GM12878 (cell line): Measurements from ENCODE around the gene ECM2. TPM values are rescaled to one million over a fixed set of nuclear protein-coding genes. Genes with fewer than 3 reads are reported as not detected.

Experiments used
- ATAC-seq: fragments of 200-7000 bp; cut with Tn5 transposase; 3 replicates; pipeline ENCODE4 v1.9.1; 2020; ENCODE audit warnings: mild to moderate bottlenecking, moderate library complexity
- BruUV-seq: library from RNA; stranded (reverse); fragments of 400-500 nt; replicated peaks from 2 replicates; lab custom pipeline; 2021; lab: Mats Ljungman, UMichigan
- CTCF ChIA-PET: fragments of 300-600 bp; sonication (Branson Sonifier 250); formaldehyde crosslinking; extraction: SDS; loops from one replicate; lab custom pipeline; 2021; ENCODE audit warnings: inconsistent platforms; lab: Yijun Ruan, JAX
- POLR2A ChIA-PET: fragments of 350-600 bp; formaldehyde crosslinking; extraction: SDS; loops from one replicate; lab custom pipeline; 2021; ENCODE audit warnings: inconsistent platforms; lab: Charles Lee
- RAD21 ChIA-PET: fragments of 300-600 bp; sonication (Branson Sonifier 250); formaldehyde crosslinking; loops from one replicate; lab custom pipeline; 2023; ENCODE audit warnings: antibody characterized with exemption; ENCODE audit not compliant: unreplicated experiment; lab: Charles Lee
- SMC1A ChIA-PET: fragments of 300-600 bp; sonication (Branson Sonifier 250); formaldehyde crosslinking; loops from one replicate; lab custom pipeline; 2023; ENCODE audit not compliant: unreplicated experiment, uncharacterized antibody; lab: Charles Lee
- DNase-seq: peaks from one replicate; pipeline ENCODE4 v3.0.0-alpha.2; 2011; ENCODE audit warnings: low read depth, low spot score
- FAIRE-seq: peaks from 3 replicates; lab custom pipeline; 2011; peaks lifted over from hg19 to GRCh38; lab: Jason Lieb, UNC
- H2AFZ ChIP-seq: 2 replicates; pipeline ENCODE4 v1.6.0; 2011; ENCODE audit warnings: low read depth, low read length, control low read depth; ENCODE audit not compliant: control insufficient read depth
- H3K27ac ChIP-seq: 2 replicates; pipeline ENCODE4 v1.5.1; 2011; ENCODE audit warnings: control low read depth; ENCODE audit not compliant: control insufficient read depth, insufficient read depth
- H3K27me3 ChIP-seq, 2 experiments: replicated peaks in 1 of 2; 2 replicates each; pipeline versions ENCODE4 v1.6.0 to v1.6.1; 2011; ENCODE audit warnings: low read length in 1 of 2; ENCODE audit not compliant: control insufficient read depth in 2 of 2, insufficient read depth in 2 of 2
- H3K36me3 ChIP-seq, 2 experiments: 2 replicates each; pipeline ENCODE4 v1.5.1; 2011; ENCODE audit warnings: low read length in 1 of 2; ENCODE audit not compliant: control insufficient read depth in 2 of 2, insufficient read depth in 2 of 2
- H3K4me1 ChIP-seq: 2 replicates; pipeline ENCODE4 v1.6.1; 2011; ENCODE audit warnings: mild to moderate bottlenecking, low read length, moderate library complexity, mixed read lengths; ENCODE audit not compliant: control insufficient read depth, insufficient read depth
- H3K4me2 ChIP-seq: 2 replicates; pipeline ENCODE4 v1.6.0; 2011; ENCODE audit warnings: control low read depth; ENCODE audit not compliant: control insufficient read depth, insufficient read depth
- H3K4me3 ChIP-seq: fragments of 200-600 bp; sonication (generic); 2 replicates; pipeline ENCODE4 v1.5.1; 2016
- H3K79me2 ChIP-seq: 2 replicates; pipeline ENCODE4 v1.6.0; 2011; ENCODE audit warnings: low read length; ENCODE audit not compliant: control insufficient read depth, insufficient read depth
- H3K9ac ChIP-seq: 2 replicates; pipeline ENCODE4 v1.8.0; 2011; ENCODE audit warnings: low read length, control low read depth, mixed read lengths; ENCODE audit not compliant: control insufficient read depth, insufficient read depth
- H3K9me3 ChIP-seq: replicated peaks from 3 replicates; pipeline ENCODE4 v1.5.1; 2011; ENCODE audit warnings: mild to moderate bottlenecking, low read length; ENCODE audit not compliant: control insufficient read depth, insufficient read depth
- H4K20me1 ChIP-seq: 2 replicates; pipeline ENCODE4 v1.6.0; 2011; ENCODE audit not compliant: control insufficient read depth, insufficient read depth
- ASH2L ChIP-seq: fragments of 300-600, 200-600 bp; sonication (generic); IDR thresholded peaks from 2 replicates; pipeline ENCODE4 v1.6.1; 2017; ENCODE audit warnings: low read depth, mild to moderate bottlenecking, borderline replicate concordance
- ATF3 ChIP-seq: IDR thresholded peaks from 2 replicates; pipeline ENCODE4 v1.6.1; 2011; ENCODE audit warnings: low read depth, mild to moderate bottlenecking, low read length, moderate library complexity, borderline replicate concordance; ENCODE audit errors: extremely low read depth
- CBFB ChIP-seq: IDR thresholded peaks from 2 replicates; pipeline ENCODE4 v1.6.1; 2016; ENCODE audit warnings: antibody characterized with exemption, low read depth
- CEBPB ChIP-seq, 2 experiments: fragments of 150-350 bp in 1 of 2; IDR thresholded peaks; 2 replicates each; pipeline ENCODE4 v1.6.1; 2012 to 2014; ENCODE audit warnings: low read depth in 2 of 2, low read length in 2 of 2, borderline replicate concordance in 1 of 2, inconsistent platforms in 1 of 2
- CHD2 ChIP-seq: IDR thresholded peaks from 2 replicates; pipeline ENCODE4 v1.6.1; 2011; ENCODE audit warnings: low read depth, low read length, improper control_type of control experiment, borderline replicate concordance
- CREB1 ChIP-seq: IDR thresholded peaks from 2 replicates; pipeline ENCODE4 v1.6.1; 2012; ENCODE audit warnings: low read depth, mild to moderate bottlenecking, inconsistent platforms
- EED ChIP-seq: sonication (generic); IDR thresholded peaks from 2 replicates; pipeline ENCODE4 v1.6.1; 2016; ENCODE audit warnings: antibody characterized with exemption, low read depth
- FOXM1 ChIP-seq: IDR thresholded peaks from 2 replicates; pipeline ENCODE4 v1.6.1; 2012; ENCODE audit warnings: low read depth, mild to moderate bottlenecking, inconsistent platforms, low read length, moderate library complexity
- IKZF1 ChIP-seq: fragments of 450-650 bp; conservative IDR thresholded peaks from 2 replicates; pipeline ENCODE4 v1.6.1; 2017; ENCODE audit warnings: antibody characterized with exemption, mild to moderate bottlenecking
- KAT2A ChIP-seq: conservative IDR thresholded peaks from 2 replicates; pipeline ENCODE4 v1.6.1; 2011; ENCODE audit warnings: low read depth, low read length; ENCODE audit not compliant: control insufficient read depth
- PRDM15 ChIP-seq: fragments of 450-650 bp; formaldehyde crosslinking; IDR thresholded peaks from 2 replicates; pipeline ENCODE4 v1.4.0; 2020; ENCODE audit warnings: mild to moderate bottlenecking, moderate library complexity
- SREBF1 ChIP-seq: IDR thresholded peaks from 2 replicates; pipeline ENCODE4 v1.6.1; 2012; ENCODE audit warnings: mild to moderate bottlenecking, low read length
- STAT1 ChIP-seq: fragments of 450-650 bp; conservative IDR thresholded peaks from 2 replicates; pipeline ENCODE4 v1.6.1; 2014; ENCODE audit warnings: antibody characterized with exemption, mild to moderate bottlenecking
- TCF12 ChIP-seq: IDR thresholded peaks from 2 replicates; pipeline ENCODE4 v1.6.1; 2011; ENCODE audit warnings: low read depth, mild to moderate bottlenecking, low read length
- ZNF217 ChIP-seq: fragments of 450-650 bp; IDR thresholded peaks from 2 replicates; pipeline ENCODE4 v1.6.1; 2017; ENCODE audit warnings: antibody characterized with exemption, mild to moderate bottlenecking
- WGBS: methylation state at CpG from one replicate; pipeline ENCODE4 v1.1.6; 2016; ENCODE audit warnings: low lambda C conversion rate; ENCODE audit not compliant: insufficient replicate concordance, insufficient coverage; ENCODE audit errors: missing lambda C conversion rate; 5-methylcytosine and 5-hydroxymethylcytosine counted together
- in situ Hi-C: fragments of 300-500 bp; cut with MboI; formaldehyde crosslinking; loops from 9 replicates; pipeline ENCODE4 v1.14.3; 2018; ENCODE audit warnings: mixed read lengths
- intact Hi-C: fragments of 100-400 bp; cut with micrococcal nuclease; formaldehyde crosslinking; loops from one replicate; pipeline ENCODE4 v1.14.2; 2022; ENCODE audit not compliant: unreplicated experiment
- polyA plus RNA-seq, 11 experiments: library from polyadenylated mRNA; depleted of rRNA in 4 of 11; unstranded in 6 of 11; stranded (reverse) in 5 of 11; fragments of >200 nt; fragmentation: Nextera tagmentation in 4 of 11; fragmentation: Illumina TruSeq in 1 of 11; extraction: Ambion mirVana in 4 of 11; extraction: Trizol in 1 of 11; gene quantifications; 1 replicate in 1 of 11; 2 replicates in 10 of 11; pipeline versions ENCODE4 v1.2.1 to v1.2.3, GENCODE V29; 2011 to 2016; ENCODE audit warnings: inconsistent platforms in 2 of 11, missing spikeins in 2 of 11, low read depth in 1 of 11
- total RNA-seq, 4 experiments: library from RNA; depleted of rRNA in 3 of 4; stranded (reverse); fragments of >200 nt in 3 of 4; fragmentation: Illumina TruSeq in 1 of 4; extraction: Trizol in 1 of 4; gene quantifications; 2 replicates each; pipeline versions ENCODE4 v1.2.1 to v1.2.3, GENCODE V29; 2013 to 2021

The ECM2 gene
- total and polyA plus RNA-seq, 10 of the 15 experiments (the other 5 are each of a cell fraction or from before 2014, with no cell fraction given), result 0.03 to 0.67 (median 0.09) TPM; not detected in 2

GRCh38 chr9:92545002-92545510, 9.3 kb upstream of the ECM2 start:
- Histone ChIP-seq H3K4me1 (no peaks in the 10 kb centered on the region), H3K4me3 (no peak overlapping the region), H2AFZ (no peak overlapping the region), H4K20me1 (no peaks in the 10 kb centered on the region), H3K9me3 (no peaks in the 10 kb centered on the region; the same call in 2 of the 3 replicates), H3K9ac (no peak overlapping the region), H3K4me2 (no peak overlapping the region), H3K27me3 (no peaks in the 10 kb centered on the region), H3K27ac (no peak overlapping the region), H3K36me3 (no peaks in the 10 kb centered on the region), H3K79me2 (no peaks in the 10 kb centered on the region)
- CTCF ChIA-PET, result no interaction called here
- FAIRE-seq, result no peak
- RAD21 ChIA-PET, result no interaction called here
- in situ Hi-C loops, result no loop called here
- POLR2A ChIA-PET, result no interaction called here
- no TSS peak for BruUV-seq
- intact Hi-C loops, result no loop called here
- TF ChIP-seq CBFB (no peak), CREB1 (no peak), ZNF217 (no peak), SREBF1 (no peak)
- WGBS, result 99% methylated on average over 33 of the region's 33 CpGs
- SMC1A ChIA-PET, result no interaction called here
- no peak for ATAC-seq
- DNase-seq, result no peak

- no peak overlapping the region for H3K4me2 ChIP-seq
- no peaks in the 10 kb centered on the region for H4K20me1 ChIP-seq
- no peak overlapping the region for H3K27ac ChIP-seq
- H3K9ac ChIP-seq, result no peak overlapping the region
- H3K4me1 ChIP-seq, result no peaks in the 10 kb centered on the region
- in situ Hi-C loops (no loop called here), intact Hi-C loops (no loop called here)
- FAIRE-seq, result no peak
- POLR2A ChIA-PET, result no interaction called here
- no peaks in the 10 kb centered on the region for H3K27me3 ChIP-seq
- no peaks in the 10 kb centered on the region for H3K36me3 ChIP-seq
- RAD21 ChIA-PET, result no interaction called here
- no peaks in the 10 kb centered on the region; the same call in 2 of the 3 replicates for H3K9me3 ChIP-seq
- ATAC-seq, result no peak
- no peaks in the 10 kb centered on the region for H3K79me2 ChIP-seq
- SMC1A ChIA-PET, result interaction anchor here (0.7 kb wide), 1 partner anchor 131 kb away, joined by 5 read pairs; no protein-coding TSS in a partner anchor
- no peak overlapping the region for H2AFZ ChIP-seq
- CTCF ChIA-PET, result interaction anchor here (0.6 kb wide), 1 partner anchor 98 kb away, joined by 3 read pairs; no protein-coding TSS in a partner anchor
- BruUV-seq, result no TSS peak
- WGBS, result 95% methylated on average over 7 of the region's 7 CpGs
- no peak overlapping the region for H3K4me3 ChIP-seq
- no peak for DNase-seq
- TF ChIP-seq PRDM15 (no peak), EED (no peak), TCF12 (no peak), ASH2L (no peak), ATF3 (no peak), CEBPB (IDR thresholded peaks at IDR 0.05; ENCODE audit: borderline replicate concordance in 1 of 2, low read depth in 2 of 2, low read length in 2 of 2) (no peak), FOXM1 (no peak), KAT2A (no peak), CHD2 (no peak), IKZF1 (no peak), STAT1 (no peak)
Observed at GRCh38 chr9:92543972-92544371, 8.2 kb upstream of the ECM2 start.
